T-cell (primary cell): ENCODE results near the gene OBI1. TPM values are rescaled to one million over a fixed set of nuclear protein-coding genes. Genes with fewer than 3 reads are reported as not detected.

Source experiments
- ATAC-seq, 4 experiments: fragments of 200-7000 bp in 3 of 4; fragments of 150-1000 bp in 1 of 4; cut with Tn5 transposase; replicated peaks in 1 of 4; 1 replicate in 3 of 4; 2 replicates in 1 of 4; pipeline ENCODE4 v1.10.0; 2021; ENCODE audit warnings: moderate library complexity in 3 of 4, mild to moderate bottlenecking in 2 of 4, moderate number of reproducible peaks in 1 of 4
- CTCF ChIA-PET, 2 donors: fragments of 300-600 bp; sonication (Branson Sonifier 250); formaldehyde crosslinking; loops; one replicate each; lab custom pipeline; 2022; ENCODE audit warnings: antibody characterized with exemption in 2 of 2; lab: Charles Lee
- POLR2A ChIA-PET, 2 donors: fragments of 300-600 bp; sonication (Branson Sonifier 250); formaldehyde crosslinking; loops; one replicate each; lab custom pipeline; 2022; ENCODE audit warnings: antibody characterized with exemption in 2 of 2; lab: Charles Lee
- DNase-seq, 35 experiments: peaks; one replicate each; pipeline versions ENCODE4 v3.0.0 to v3.0.0-alpha.2; 2013 to 2023
- H3K27ac ChIP-seq: one replicate; pipeline ENCODE4 v1.5.1; 2013; ENCODE audit warnings: low read length
- H3K27me3 ChIP-seq, 2 experiments: replicated peaks in 1 of 2; 1 replicate in 1 of 2; 2 replicates in 1 of 2; pipeline versions ENCODE4 v1.6.1 to v1.7.0; 2013; ENCODE audit warnings: low read length in 1 of 2, mixed read lengths in 1 of 2; ENCODE audit not compliant: control insufficient read depth in 2 of 2, insufficient read depth in 2 of 2; ENCODE audit errors: extremely low read depth in 1 of 2
- H3K36me3 ChIP-seq, 2 donors: 1 replicate in 1 of 2; 2 replicates in 1 of 2; pipeline versions ENCODE4 v1.6.1 to v1.7.0; 2013; ENCODE audit warnings: low read length in 1 of 2; ENCODE audit not compliant: control insufficient read depth in 2 of 2, insufficient read depth in 1 of 2; ENCODE audit errors: extremely low read depth in 1 of 2
- H3K4me1 ChIP-seq, 2 experiments: 1 replicate in 1 of 2; 2 replicates in 1 of 2; pipeline versions ENCODE4 v1.6.1 to v1.7.0; 2013; ENCODE audit warnings: low read length in 2 of 2, mixed read lengths in 1 of 2; ENCODE audit not compliant: insufficient read depth in 2 of 2, control insufficient read depth in 1 of 2; ENCODE audit errors: extremely low read depth in 1 of 2
- H3K4me3 ChIP-seq, 2 donors: 1 replicate in 1 of 2; 2 replicates in 1 of 2; pipeline versions ENCODE4 v1.5.1 to v1.7.0; 2013; ENCODE audit warnings: mild to moderate bottlenecking in 2 of 2, low read length in 1 of 2, moderate library complexity in 1 of 2; ENCODE audit not compliant: control insufficient read depth in 1 of 2; ENCODE audit errors: extremely low read depth in 1 of 2
- H3K9me3 ChIP-seq: 2 replicates; pipeline ENCODE4 v1.7.0; 2013
- H3K27ac Mint-ChIP-seq, 2 donors: one replicate each; pipeline ENCODE4 v1.8.0; 2020 to 2021; ENCODE audit warnings: mild to moderate bottlenecking in 2 of 2, mixed read lengths in 2 of 2
- H3K27me3 Mint-ChIP-seq, 2 donors: one replicate each; pipeline ENCODE4 v1.8.0; 2021 to 2022; ENCODE audit warnings: mixed read lengths in 2 of 2
- H3K36me3 Mint-ChIP-seq: one replicate; pipeline ENCODE4 v1.8.0; 2021; ENCODE audit warnings: mixed read lengths
- H3K4me1 Mint-ChIP-seq, 3 donors: one replicate each; pipeline ENCODE4 v1.8.0; 2020 to 2022; ENCODE audit warnings: mixed read lengths in 3 of 3, mild to moderate bottlenecking in 1 of 3
- H3K4me3 Mint-ChIP-seq, 3 donors: one replicate each; pipeline ENCODE4 v1.8.0; 2020 to 2022; ENCODE audit warnings: mild to moderate bottlenecking in 3 of 3, mixed read lengths in 3 of 3, moderate library complexity in 3 of 3
- H3K9me3 Mint-ChIP-seq, 3 donors: one replicate each; pipeline ENCODE4 v1.8.0; 2020 to 2022; ENCODE audit warnings: mixed read lengths in 3 of 3
- WGBS: methylation state at CpG from one replicate; pipeline ENCODE4 v1.1.5; 2013; ENCODE audit warnings: missing lambda C conversion rate; ENCODE audit not compliant: insufficient coverage; 5-methylcytosine and 5-hydroxymethylcytosine counted together
- total RNA-seq, 35 experiments: library from RNA in 6 of 35; stranded (reverse) in 6 of 35; fragments of 120-200 nt in 1 of 35; gene quantifications; one replicate each; pipeline versions ENCODE4 v1.2.1 to v1.2.4 and lab custom pipeline; 2013 to 2026

OBI1 gene
- total RNA-seq, 5 donors from 2014 or later (not counting 1 experiment from before 2014, with no cell fraction given), result 4.8 to 14.3 (median 12.3) TPM

- Histone ChIP-seq H3K27ac (no peak overlapping the region), H3K9me3 (no peaks in the 10 kb centered on the region), H3K27me3 (no peaks in the 10 kb centered on the region), H3K36me3 (peaks cover 13 to 69% of the 10 kb centered on the region in 2 donors), H3K4me1 (no peaks in the 10 kb centered on the region), H3K4me3 (no peak overlapping the region)
- H3K36me3 Mint-ChIP-seq, result peaks cover 81% of the 10 kb centered on the region
- ATAC-seq (no peak), DNase-seq (no peak)
- H3K27ac Mint-ChIP-seq, result no peak overlapping the region
- peaks cover 7 to 8% (median 8%) of the 10 kb centered on the region in 3 donors for H3K4me1 Mint-ChIP-seq
- H3K27me3 Mint-ChIP-seq, result no peaks in the 10 kb centered on the region
- no peak overlapping the region for H3K4me3 Mint-ChIP-seq
- ChIA-PET POLR2A (no interaction called here), CTCF (interaction anchor here in 1 of 2 donors (0.6 kb wide), 1 partner anchor 1159 kb away, joined by 3 read pairs; no protein-coding TSS in a partner anchor)
- H3K9me3 Mint-ChIP-seq, result no peaks in the 10 kb centered on the region
Observed at GRCh38 chr13:78636495-78636894, 22.5 kb downstream of the OBI1 start.

- H3K27me3 Mint-ChIP-seq, result no peaks in the 10 kb centered on the region
- POLR2A ChIA-PET, result no interaction called here
Observed at GRCh38 chr13:78632996-78633395, 26.0 kb downstream of the OBI1 start.

GRCh38 chr13:78631077-78631476, 27.9 kb downstream of the OBI1 start:
- no peak overlapping the region for H3K4me3 Mint-ChIP-seq
- H3K27me3 Mint-ChIP-seq, result no peaks in the 10 kb centered on the region
- WGBS, result no CpG with 5 or more reads among the region's 1 CpG
- DNase-seq, result no peak
- no peak overlapping the region for H3K27ac ChIP-seq
- H3K36me3 Mint-ChIP-seq, result peaks cover 80% of the 10 kb centered on the region
- H3K27me3 ChIP-seq, result no peaks in the 10 kb centered on the region
- H3K9me3 Mint-ChIP-seq, result no peaks in the 10 kb centered on the region
- no peaks in the 10 kb centered on the region for H3K4me1 ChIP-seq
- POLR2A ChIA-PET, result interaction anchor here in 1 of 2 donors (0.5 kb wide), 1 partner anchor 257 kb away, joined by 3 read pairs; no protein-coding TSS in a partner anchor
- H3K4me3 ChIP-seq, result no peak overlapping the region
- H3K36me3 ChIP-seq, result peaks cover 9 to 48% of the 10 kb centered on the region in 2 donors
- no peak for ATAC-seq
- H3K9me3 ChIP-seq, result no peaks in the 10 kb centered on the region
- H3K4me1 Mint-ChIP-seq, result peaks cover 0 to 16% (median 10%) of the 10 kb centered on the region in 3 donors
- H3K27ac Mint-ChIP-seq, result no peak overlapping the region
- CTCF ChIA-PET, result no interaction called here

More at GRCh38 chr13:78632996-78633395, 26.0 kb downstream of the OBI1 start:
- DNase-seq (no peak), ATAC-seq (no peak)
- H3K4me1 ChIP-seq, result no peaks in the 10 kb centered on the region
- H3K36me3 Mint-ChIP-seq, result peaks cover 84% of the 10 kb centered on the region
- H3K9me3 ChIP-seq, result no peaks in the 10 kb centered on the region
- no peaks in the 10 kb centered on the region for H3K27me3 ChIP-seq
- H3K4me3 Mint-ChIP-seq, result no peak overlapping the region
- no peak overlapping the region for H3K27ac Mint-ChIP-seq
- no peak overlapping the region for H3K4me3 ChIP-seq
- CTCF ChIA-PET, result interaction anchor here (0.7 to 1.2 kb wide), 2 partner anchors 27 to 1716 kb away, joined by 3 read pairs; no protein-coding TSS in a partner anchor
- no CpG with 5 or more reads among the region's 4 CpGs for WGBS
- peaks cover 0 to 12% (median 7%) of the 10 kb centered on the region in 3 donors for H3K4me1 Mint-ChIP-seq
- H3K36me3 ChIP-seq, result peaks cover 13 to 56% of the 10 kb centered on the region in 2 donors
- H3K9me3 Mint-ChIP-seq, result no peaks in the 10 kb centered on the region
- no peak overlapping the region for H3K27ac ChIP-seq

- no CpG with 5 or more reads among the region's 1 CpG for WGBS
- CTCF ChIA-PET, result no interaction called here
- Histone ChIP-seq H3K27ac (no peak overlapping the region), H3K4me3 (no peak overlapping the region), H3K4me1 (no peaks in the 10 kb centered on the region), H3K36me3 (peaks cover 9 to 54% of the 10 kb centered on the region in 2 donors), H3K9me3 (no peaks in the 10 kb centered on the region), H3K27me3 (no peaks in the 10 kb centered on the region)
- no peaks in the 10 kb centered on the region for H3K27me3 Mint-ChIP-seq
- no peak overlapping the region for H3K4me3 Mint-ChIP-seq
- DNase-seq (no peak), ATAC-seq (no peak)
- POLR2A ChIA-PET, result interaction anchor here in 1 of 2 donors (0.5 kb wide), 1 partner anchor 256 kb away, joined by 3 read pairs; no protein-coding TSS in a partner anchor
- peaks cover 0 to 21% (median 10%) of the 10 kb centered on the region in 3 donors for H3K4me1 Mint-ChIP-seq
- H3K27ac Mint-ChIP-seq, result no peak overlapping the region
- H3K9me3 Mint-ChIP-seq, result no peaks in the 10 kb centered on the region
- peaks cover 81% of the 10 kb centered on the region for H3K36me3 Mint-ChIP-seq
Observed at GRCh38 chr13:78630511-78630910, 28.4 kb downstream of the OBI1 start.

GRCh38 chr13:78625384-78625783, 33.6 kb downstream of the OBI1 start:
- WGBS, result 100% methylated on average over 1 of the region's 2 CpGs
- Histone ChIP-seq H3K36me3 (peaks cover 0 to 19% of the 10 kb centered on the region in 2 donors), H3K4me3 (no peak overlapping the region), H3K27ac (no peak overlapping the region), H3K9me3 (no peaks in the 10 kb centered on the region), H3K27me3 (no peaks in the 10 kb centered on the region), H3K4me1 (no peaks in the 10 kb centered on the region)
- DNase-seq (no peak), ATAC-seq (no peak)
- ChIA-PET POLR2A (no interaction called here), CTCF (no interaction called here)
- no peak overlapping the region for H3K4me3 Mint-ChIP-seq
- H3K9me3 Mint-ChIP-seq, result no peaks in the 10 kb centered on the region
- H3K27me3 Mint-ChIP-seq, result no peaks in the 10 kb centered on the region
- H3K4me1 Mint-ChIP-seq, result peaks cover 0 to 25% (median 3%) of the 10 kb centered on the region in 3 donors
- H3K36me3 Mint-ChIP-seq, result peaks cover 78% of the 10 kb centered on the region
- H3K27ac Mint-ChIP-seq, result no peak overlapping the region

GRCh38 chr13:78623132-78623531, 35.8 kb downstream of the OBI1 start:
- H3K27ac Mint-ChIP-seq, result no peak overlapping the region
- peaks cover 72% of the 10 kb centered on the region for H3K36me3 Mint-ChIP-seq
- ATAC-seq, result no peak
- Histone ChIP-seq H3K4me1 (no peaks in the 10 kb centered on the region), H3K4me3 (no peak overlapping the region), H3K27ac (no peak overlapping the region), H3K27me3 (no peaks in the 10 kb centered on the region), H3K36me3 (peaks cover 0 to 13% of the 10 kb centered on the region in 2 donors), H3K9me3 (no peaks in the 10 kb centered on the region)
- peaks cover 0 to 25% (median 3%) of the 10 kb centered on the region in 3 donors for H3K4me1 Mint-ChIP-seq
- no peaks in the 10 kb centered on the region for H3K9me3 Mint-ChIP-seq
- no CpG with 5 or more reads among the region's 3 CpGs for WGBS
- no peak overlapping the region for H3K4me3 Mint-ChIP-seq
- ChIA-PET POLR2A (no interaction called here), CTCF (no interaction called here)
- no peaks in the 10 kb centered on the region for H3K27me3 Mint-ChIP-seq
- DNase-seq, result no peak
